Measurements from ENCODE around the gene DDRGK1.

DDRGK1 gene

DNA sequence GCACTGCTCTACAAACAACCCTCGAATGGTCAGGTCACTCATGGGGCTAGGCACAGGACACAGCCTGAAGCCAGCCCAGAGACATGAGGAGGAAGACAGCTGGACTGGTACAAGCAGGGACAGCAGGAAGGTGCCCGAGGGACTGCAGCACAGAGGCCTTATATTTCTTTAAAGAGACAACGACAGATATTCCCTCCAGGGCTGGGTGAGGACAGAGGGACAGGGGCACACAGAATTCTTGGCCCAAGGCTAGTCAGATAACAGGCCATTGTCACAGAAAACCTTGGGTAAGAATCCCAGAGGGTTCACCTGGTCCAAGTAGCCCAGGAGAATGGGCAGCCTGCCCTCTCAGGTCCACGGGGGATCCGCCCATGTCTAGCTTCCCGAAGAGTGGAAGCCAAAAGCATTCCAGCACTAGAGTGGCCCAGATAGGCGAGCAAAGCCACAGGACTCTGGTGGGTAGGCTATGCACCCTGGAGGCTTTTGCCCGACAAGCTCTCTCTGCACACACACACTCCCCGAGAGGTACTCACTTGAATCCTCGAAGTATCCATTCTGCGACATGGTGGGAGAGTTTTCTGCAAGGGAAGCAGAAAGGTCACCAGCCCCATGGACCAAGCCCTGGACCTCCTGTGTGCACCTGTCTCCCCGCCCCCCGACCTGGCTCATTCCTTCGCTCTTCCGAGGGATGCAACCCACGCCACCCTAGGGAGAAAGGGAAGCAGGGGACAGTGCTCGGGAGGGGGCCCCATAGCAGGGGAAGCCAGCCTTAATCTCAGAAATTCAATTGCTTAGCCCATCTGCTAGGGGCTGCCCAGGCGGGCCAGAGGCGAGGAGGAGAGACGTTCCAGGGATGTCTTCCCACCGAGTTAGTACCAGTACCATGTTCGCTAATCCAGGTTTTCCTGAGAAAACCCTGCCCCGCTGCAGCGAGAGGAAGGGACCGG is 32.8 kb upstream of the DDRGK1 start:
- Histone ChIP-seq H3K4me3 (ENCODE audit: low read depth in 1 of 5, low read length in 5 of 5) (no peak overlapping the region), H3K4me1 (ENCODE audit: control insufficient read depth in 5 of 5, insufficient read depth in 5 of 5, low read length in 5 of 5) (peaks cover 0 to 28% (median 22%) of the 10 kb centered on the region in 5 donors), H3K36me3 (ENCODE audit: control insufficient read depth in 5 of 5, insufficient read depth in 5 of 5, low read length in 5 of 5) (no peaks in the 10 kb centered on the region), H3K9ac (ENCODE audit: low read length in 5 of 5) (no peak overlapping the region), H3K27ac (ENCODE audit: low read depth, low read length) (no peak overlapping the region), H3K9me3 (ENCODE audit: control insufficient read depth in 5 of 5, low read length in 5 of 5) (no peaks in the 10 kb centered on the region), H3K27me3 (ENCODE audit: control insufficient read depth in 5 of 5, insufficient read depth in 4 of 5, low read length in 5 of 5) (peaks cover 33 to 48% (median 46%) of the 10 kb centered on the region in 5 donors)

DNA sequence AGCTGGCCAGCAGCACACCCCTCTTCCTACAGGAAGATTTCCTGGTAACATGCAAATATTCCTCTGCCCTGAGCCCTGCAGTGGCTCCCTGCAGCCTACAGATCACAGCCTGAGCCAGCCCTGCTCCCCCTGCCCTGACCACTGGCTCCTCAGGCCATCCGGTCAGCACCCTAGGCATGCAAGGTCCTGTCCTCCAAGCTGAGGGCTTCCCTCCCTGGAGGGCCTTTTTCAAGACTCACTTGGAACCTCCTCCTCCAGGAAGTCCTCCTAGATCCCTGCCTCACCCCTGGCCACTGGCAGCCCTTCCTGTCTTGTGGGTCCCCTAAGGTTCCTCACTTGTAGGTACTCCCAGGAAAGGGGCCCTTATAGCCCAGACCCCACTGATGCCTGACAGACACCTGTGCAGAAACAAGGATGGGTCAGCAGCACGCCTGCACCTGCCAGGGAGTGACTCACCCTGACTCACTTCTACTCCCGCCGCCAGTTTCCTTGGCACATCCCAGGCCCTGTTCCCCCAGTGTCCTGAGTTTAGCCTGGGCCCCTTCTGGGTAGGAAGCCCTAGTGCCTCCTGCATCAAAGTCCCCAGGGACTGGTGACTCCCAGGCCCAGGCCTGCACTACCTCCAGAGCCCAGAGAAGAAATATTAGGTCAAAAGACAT is 31.3 kb upstream of the DDRGK1 start:
- Histone ChIP-seq H3K27ac (ENCODE audit: low read depth, low read length) (no peak overlapping the region), H3K27me3 (ENCODE audit: control insufficient read depth in 5 of 5, insufficient read depth in 4 of 5, low read length in 5 of 5) (peaks cover 33 to 45% (median 43%) of the 10 kb centered on the region in 5 donors), H3K9me3 (ENCODE audit: control insufficient read depth in 5 of 5, low read length in 5 of 5) (no peaks in the 10 kb centered on the region), H3K36me3 (ENCODE audit: control insufficient read depth in 5 of 5, insufficient read depth in 5 of 5, low read length in 5 of 5) (no peaks in the 10 kb centered on the region), H3K4me3 (ENCODE audit: low read depth in 1 of 5, low read length in 5 of 5) (no peak overlapping the region), H3K9ac (ENCODE audit: low read length in 5 of 5) (no peak overlapping the region), H3K4me1 (ENCODE audit: control insufficient read depth in 5 of 5, insufficient read depth in 5 of 5, low read length in 5 of 5) (peaks cover 0 to 28% (median 22%) of the 10 kb centered on the region in 5 donors)

DNA sequence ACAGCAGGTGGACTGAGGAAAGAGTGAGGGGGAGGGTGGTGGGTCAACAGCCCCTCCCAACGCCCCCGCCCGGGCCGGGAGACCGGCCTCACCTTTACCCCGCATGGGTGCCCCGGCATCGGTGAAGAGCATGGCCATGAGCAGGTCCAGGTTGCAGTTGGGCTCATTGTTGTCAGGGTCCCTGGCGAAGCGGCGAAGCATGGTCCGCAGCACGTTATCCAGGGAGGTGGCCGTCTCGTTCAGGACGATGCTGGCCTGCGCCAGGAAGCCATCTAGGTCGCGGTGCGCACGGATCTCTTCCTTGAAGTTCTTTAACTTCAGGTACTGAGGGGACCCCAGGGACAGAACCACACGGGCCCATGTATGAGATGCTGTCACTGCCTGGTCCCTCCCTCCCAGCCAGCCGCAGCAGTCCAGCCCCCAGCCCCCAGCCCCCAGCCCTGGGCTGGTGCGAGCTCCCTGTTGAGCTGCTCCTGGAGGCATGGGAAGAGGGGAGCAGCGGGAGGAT is 29.6 kb upstream of the DDRGK1 start:
- no peak overlapping the region for H3K9ac ChIP-seq (ENCODE audit: low read length in 5 of 5)
- H3K27ac ChIP-seq (ENCODE audit: low read depth, low read length) = no peak overlapping the region
- peaks cover 27 to 38% (median 33%) of the 10 kb centered on the region in 5 donors for H3K27me3 ChIP-seq (ENCODE audit: control insufficient read depth in 5 of 5, insufficient read depth in 4 of 5, low read length in 5 of 5)
- no peak overlapping the region for H3K4me3 ChIP-seq (ENCODE audit: low read depth in 1 of 5, low read length in 5 of 5)
- peaks cover 0 to 16% (median 12%) of the 10 kb centered on the region in 5 donors for H3K4me1 ChIP-seq (ENCODE audit: control insufficient read depth in 5 of 5, insufficient read depth in 5 of 5, low read length in 5 of 5)
- H3K9me3 ChIP-seq (ENCODE audit: control insufficient read depth in 5 of 5, low read length in 5 of 5) = no peaks in the 10 kb centered on the region
- H3K36me3 ChIP-seq (ENCODE audit: control insufficient read depth in 5 of 5, insufficient read depth in 5 of 5, low read length in 5 of 5) = no peaks in the 10 kb centered on the region

DNA sequence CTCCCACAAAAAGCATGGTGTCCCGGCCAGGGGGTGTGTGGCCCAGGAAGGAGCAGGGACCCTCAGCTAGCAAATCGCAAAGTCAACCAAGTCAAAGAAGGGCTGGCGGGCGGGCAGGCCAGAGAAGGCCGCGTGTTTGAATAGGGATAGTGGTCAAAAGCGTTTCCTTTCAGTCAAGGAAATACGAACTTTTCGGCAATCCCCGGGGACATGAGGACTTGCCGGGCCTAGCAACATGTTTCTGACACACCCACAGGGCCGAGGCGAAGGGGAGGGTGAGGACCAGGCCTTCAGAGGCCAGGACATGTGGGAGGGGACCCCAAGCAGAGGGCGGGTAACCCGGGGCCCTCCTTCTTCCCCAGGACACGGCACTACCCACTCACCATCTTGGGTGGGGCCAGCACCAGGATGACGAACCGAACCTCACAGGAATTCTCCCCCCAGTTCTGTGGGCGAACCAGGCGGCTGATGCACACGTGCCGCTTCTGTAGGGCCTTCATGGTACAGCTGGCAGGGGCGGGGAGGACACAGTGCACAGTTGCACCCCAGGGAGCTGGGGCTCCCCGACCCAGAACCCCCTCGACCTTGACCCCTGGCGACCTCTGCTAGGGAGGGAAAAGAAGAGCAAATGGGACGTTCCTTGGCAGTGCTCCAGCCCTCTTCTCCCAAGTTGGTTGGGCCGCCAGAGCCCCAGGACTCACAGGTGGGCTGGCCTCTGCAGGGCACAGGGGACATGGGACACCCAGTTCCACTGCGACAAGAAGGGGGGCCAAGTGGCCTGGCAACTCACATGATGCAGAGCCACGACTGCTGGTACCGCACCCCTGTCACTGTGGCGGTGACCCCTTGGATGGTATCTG is 28.9 kb upstream of the DDRGK1 start:
- no peak overlapping the region for H3K27ac ChIP-seq (ENCODE audit: low read depth, low read length)
- peaks cover 0 to 9% (median 9%) of the 10 kb centered on the region in 5 donors for H3K4me1 ChIP-seq (ENCODE audit: control insufficient read depth in 5 of 5, insufficient read depth in 5 of 5, low read length in 5 of 5)
- no peaks in the 10 kb centered on the region for H3K9me3 ChIP-seq (ENCODE audit: control insufficient read depth in 5 of 5, low read length in 5 of 5)
- peaks cover 27 to 35% (median 33%) of the 10 kb centered on the region in 5 donors for H3K27me3 ChIP-seq (ENCODE audit: control insufficient read depth in 5 of 5, insufficient read depth in 4 of 5, low read length in 5 of 5)
- H3K36me3 ChIP-seq (ENCODE audit: control insufficient read depth in 5 of 5, insufficient read depth in 5 of 5, low read length in 5 of 5) = no peaks in the 10 kb centered on the region
- H3K4me3 ChIP-seq (ENCODE audit: low read depth in 1 of 5, low read length in 5 of 5) = no peak overlapping the region
- H3K9ac ChIP-seq (ENCODE audit: low read length in 5 of 5) = no peak overlapping the region

DNA sequence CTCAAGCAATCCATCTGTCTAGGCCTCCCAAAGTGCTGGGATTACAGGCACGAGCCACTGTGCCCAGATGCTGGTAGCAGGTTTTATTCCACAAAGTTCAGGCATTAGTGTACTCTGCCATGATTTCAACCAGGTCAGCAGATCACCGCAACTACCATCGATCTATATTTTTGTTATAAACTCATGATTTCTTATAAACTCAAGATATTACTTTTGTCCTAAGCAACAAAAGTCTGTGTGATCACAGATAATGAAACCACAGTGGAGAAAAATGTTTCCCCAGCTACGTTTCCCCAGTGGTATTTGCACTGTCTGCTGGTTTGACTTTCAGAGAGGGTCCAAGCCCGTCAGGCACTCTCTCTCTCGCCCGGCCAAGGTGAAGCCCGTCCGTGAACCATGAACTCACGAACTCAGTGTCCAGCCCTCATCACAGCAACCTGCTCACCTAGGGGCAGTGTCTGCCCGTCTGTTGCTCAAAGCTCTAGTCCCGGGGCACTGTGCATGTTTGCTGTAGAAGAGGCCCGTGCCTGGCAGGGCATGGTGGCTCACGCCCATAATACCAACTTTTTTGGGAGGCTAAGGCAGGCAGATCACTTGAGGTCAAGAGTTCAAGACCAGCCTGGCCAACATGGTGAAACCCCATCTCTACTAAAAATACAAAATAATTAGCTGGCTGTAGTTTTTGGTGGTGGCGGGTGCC is 27.6 kb upstream of the DDRGK1 start:
- no peaks in the 10 kb centered on the region for H3K4me1 ChIP-seq (ENCODE audit: control insufficient read depth in 5 of 5, insufficient read depth in 5 of 5, low read length in 5 of 5)
- H3K27me3 ChIP-seq (ENCODE audit: control insufficient read depth in 5 of 5, insufficient read depth in 4 of 5, low read length in 5 of 5) = peaks cover 16 to 24% (median 20%) of the 10 kb centered on the region in 5 donors
- H3K4me3 ChIP-seq (ENCODE audit: low read depth in 1 of 5, low read length in 5 of 5) = no peak overlapping the region
- H3K36me3 ChIP-seq (ENCODE audit: control insufficient read depth in 5 of 5, insufficient read depth in 5 of 5, low read length in 5 of 5) = peaks cover 0 to 5% (median 2%) of the 10 kb centered on the region in 5 donors
- no peak overlapping the region for H3K27ac ChIP-seq (ENCODE audit: low read depth, low read length)
- H3K9me3 ChIP-seq (ENCODE audit: control insufficient read depth in 5 of 5, low read length in 5 of 5) = no peaks in the 10 kb centered on the region
- no peak overlapping the region for H3K9ac ChIP-seq (ENCODE audit: low read length in 5 of 5)

DNA sequence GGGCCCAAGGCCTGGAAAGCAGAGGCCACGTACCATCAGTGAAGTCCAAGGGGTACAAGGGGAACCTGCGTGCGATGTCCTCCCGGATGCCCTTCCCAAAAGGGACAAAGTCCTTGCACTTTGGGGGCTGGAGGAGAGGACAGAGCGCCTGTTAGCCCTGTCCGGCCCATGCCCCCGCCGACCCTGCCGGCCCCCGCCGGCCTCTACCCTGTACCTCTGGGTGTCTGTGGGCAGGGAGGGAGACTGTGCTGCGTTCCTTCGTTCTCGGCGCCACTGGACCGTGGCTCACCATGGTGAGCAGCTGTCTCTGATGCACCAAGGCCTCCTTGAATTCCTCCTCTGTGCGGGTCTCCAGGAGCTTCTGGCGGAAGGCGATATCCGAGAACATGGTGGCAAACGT is 26.6 kb upstream of the DDRGK1 start:
- Histone ChIP-seq H3K27ac (ENCODE audit: low read depth, low read length) (no peak overlapping the region), H3K27me3 (ENCODE audit: control insufficient read depth in 5 of 5, insufficient read depth in 4 of 5, low read length in 5 of 5) (peaks cover 10 to 18% (median 14%) of the 10 kb centered on the region in 5 donors), H3K36me3 (ENCODE audit: control insufficient read depth in 5 of 5, insufficient read depth in 5 of 5, low read length in 5 of 5) (peaks cover 0 to 11% (median 5%) of the 10 kb centered on the region in 5 donors), H3K4me3 (ENCODE audit: low read depth in 1 of 5, low read length in 5 of 5) (no peak overlapping the region), H3K9me3 (ENCODE audit: control insufficient read depth in 5 of 5, low read length in 5 of 5) (no peaks in the 10 kb centered on the region), H3K9ac (ENCODE audit: low read length in 5 of 5) (no peak overlapping the region), H3K4me1 (ENCODE audit: control insufficient read depth in 5 of 5, insufficient read depth in 5 of 5, low read length in 5 of 5) (no peaks in the 10 kb centered on the region)

DNA sequence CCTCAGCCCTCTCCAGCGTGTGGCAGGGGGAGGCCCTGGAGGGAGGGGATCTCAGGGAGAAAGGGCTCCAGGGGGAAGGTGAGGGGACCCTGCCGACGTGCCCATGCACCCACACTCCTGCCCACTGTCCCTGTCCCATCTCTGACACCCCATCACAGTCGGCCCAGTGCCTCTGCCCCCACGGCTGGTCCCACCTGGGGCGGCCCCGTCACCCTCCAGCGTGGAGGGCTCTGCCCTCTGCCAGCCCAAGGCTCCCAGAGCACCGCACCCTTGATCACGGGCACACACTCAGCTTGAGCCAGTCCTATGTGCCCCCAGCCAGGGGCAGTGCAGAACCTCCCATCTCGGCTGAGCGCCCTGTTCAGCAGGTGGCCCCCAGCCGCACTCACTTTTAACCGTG is 25.3 kb upstream of the DDRGK1 start:
- no peak overlapping the region for H3K27ac ChIP-seq (ENCODE audit: low read depth, low read length)
- H3K4me3 ChIP-seq (ENCODE audit: low read depth in 1 of 5, low read length in 5 of 5) = no peak overlapping the region
- H3K9me3 ChIP-seq (ENCODE audit: control insufficient read depth in 5 of 5, low read length in 5 of 5) = no peaks in the 10 kb centered on the region
- H3K4me1 ChIP-seq (ENCODE audit: control insufficient read depth in 5 of 5, insufficient read depth in 5 of 5, low read length in 5 of 5) = no peaks in the 10 kb centered on the region
- peaks cover 0 to 13% (median 5%) of the 10 kb centered on the region in 5 donors for H3K36me3 ChIP-seq (ENCODE audit: control insufficient read depth in 5 of 5, insufficient read depth in 5 of 5, low read length in 5 of 5)
- H3K9ac ChIP-seq (ENCODE audit: low read length in 5 of 5) = no peak overlapping the region
- peaks cover 0 to 8% (median 2%) of the 10 kb centered on the region in 5 donors for H3K27me3 ChIP-seq (ENCODE audit: control insufficient read depth in 5 of 5, insufficient read depth in 4 of 5, low read length in 5 of 5)

DNA sequence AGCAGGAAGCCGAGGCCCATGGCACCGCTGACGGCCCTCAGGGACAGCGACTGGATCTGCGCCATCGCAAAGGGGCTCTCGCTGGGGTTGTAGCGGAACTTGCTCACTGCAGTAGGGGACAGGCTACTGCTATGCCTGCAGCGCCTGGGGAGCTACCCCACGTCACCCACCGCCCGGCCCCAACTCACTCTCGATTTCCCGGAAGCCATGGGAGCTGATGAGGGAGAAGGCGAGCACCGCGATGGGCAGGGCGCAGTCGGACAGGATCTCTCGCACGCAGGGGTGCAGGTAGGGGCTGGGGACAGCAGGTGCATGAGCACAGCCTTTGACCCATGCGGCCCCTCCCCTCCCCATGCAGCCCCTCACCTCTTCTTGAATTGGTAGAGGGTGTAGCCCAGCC is 24.7 kb upstream of the DDRGK1 start:
- H3K27ac ChIP-seq (ENCODE audit: low read depth, low read length) = no peak overlapping the region
- H3K9me3 ChIP-seq (ENCODE audit: control insufficient read depth in 5 of 5, low read length in 5 of 5) = no peaks in the 10 kb centered on the region
- H3K36me3 ChIP-seq (ENCODE audit: control insufficient read depth in 5 of 5, insufficient read depth in 5 of 5, low read length in 5 of 5) = peaks cover 0 to 20% (median 6%) of the 10 kb centered on the region in 5 donors
- H3K4me1 ChIP-seq (ENCODE audit: control insufficient read depth in 5 of 5, insufficient read depth in 5 of 5, low read length in 5 of 5) = no peaks in the 10 kb centered on the region
- peaks cover 0 to 6% (median 0%) of the 10 kb centered on the region in 5 donors for H3K27me3 ChIP-seq (ENCODE audit: control insufficient read depth in 5 of 5, insufficient read depth in 4 of 5, low read length in 5 of 5)
- no peak overlapping the region for H3K4me3 ChIP-seq (ENCODE audit: low read depth in 1 of 5, low read length in 5 of 5)
- no peak overlapping the region for H3K9ac ChIP-seq (ENCODE audit: low read length in 5 of 5)

DNA sequence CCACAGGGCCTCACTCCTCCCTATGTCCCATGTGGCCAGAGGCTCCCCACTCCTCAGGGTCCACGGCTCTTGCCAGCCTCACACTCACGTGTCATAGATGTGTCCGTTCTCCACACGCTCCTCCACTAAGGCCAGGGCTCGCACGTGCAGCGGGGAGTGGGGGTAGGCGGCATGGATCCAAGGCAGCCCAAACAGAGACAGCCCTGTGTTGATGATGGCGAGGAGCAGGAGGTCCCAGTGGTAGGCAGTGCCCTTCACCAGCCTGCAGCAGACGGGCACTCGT is 24.2 kb upstream of the DDRGK1 start:
- H3K9ac ChIP-seq (ENCODE audit: low read length in 5 of 5) = no peak overlapping the region
- H3K27ac ChIP-seq (ENCODE audit: low read depth, low read length) = no peak overlapping the region
- H3K36me3 ChIP-seq (ENCODE audit: control insufficient read depth in 5 of 5, insufficient read depth in 5 of 5, low read length in 5 of 5) = peaks cover 0 to 24% (median 10%) of the 10 kb centered on the region in 5 donors
- peaks cover 0 to 6% (median 0%) of the 10 kb centered on the region in 5 donors for H3K27me3 ChIP-seq (ENCODE audit: control insufficient read depth in 5 of 5, insufficient read depth in 4 of 5, low read length in 5 of 5)
- no peaks in the 10 kb centered on the region for H3K4me1 ChIP-seq (ENCODE audit: control insufficient read depth in 5 of 5, insufficient read depth in 5 of 5, low read length in 5 of 5)
- H3K4me3 ChIP-seq (ENCODE audit: low read depth in 1 of 5, low read length in 5 of 5) = no peak overlapping the region
- H3K9me3 ChIP-seq (ENCODE audit: control insufficient read depth in 5 of 5, low read length in 5 of 5) = no peaks in the 10 kb centered on the region

Measured in subcutaneous abdominal adipose tissue (tissue), 5 donors.